Measurements from ENCODE around the gene MOGAT3.
"Not testable (repeated sequence)": the region's sequence is repeated elsewhere in the genome, so short reads cannot be mapped to it uniquely, and the experiment has no call there.

MOGAT3 gene

DNA sequence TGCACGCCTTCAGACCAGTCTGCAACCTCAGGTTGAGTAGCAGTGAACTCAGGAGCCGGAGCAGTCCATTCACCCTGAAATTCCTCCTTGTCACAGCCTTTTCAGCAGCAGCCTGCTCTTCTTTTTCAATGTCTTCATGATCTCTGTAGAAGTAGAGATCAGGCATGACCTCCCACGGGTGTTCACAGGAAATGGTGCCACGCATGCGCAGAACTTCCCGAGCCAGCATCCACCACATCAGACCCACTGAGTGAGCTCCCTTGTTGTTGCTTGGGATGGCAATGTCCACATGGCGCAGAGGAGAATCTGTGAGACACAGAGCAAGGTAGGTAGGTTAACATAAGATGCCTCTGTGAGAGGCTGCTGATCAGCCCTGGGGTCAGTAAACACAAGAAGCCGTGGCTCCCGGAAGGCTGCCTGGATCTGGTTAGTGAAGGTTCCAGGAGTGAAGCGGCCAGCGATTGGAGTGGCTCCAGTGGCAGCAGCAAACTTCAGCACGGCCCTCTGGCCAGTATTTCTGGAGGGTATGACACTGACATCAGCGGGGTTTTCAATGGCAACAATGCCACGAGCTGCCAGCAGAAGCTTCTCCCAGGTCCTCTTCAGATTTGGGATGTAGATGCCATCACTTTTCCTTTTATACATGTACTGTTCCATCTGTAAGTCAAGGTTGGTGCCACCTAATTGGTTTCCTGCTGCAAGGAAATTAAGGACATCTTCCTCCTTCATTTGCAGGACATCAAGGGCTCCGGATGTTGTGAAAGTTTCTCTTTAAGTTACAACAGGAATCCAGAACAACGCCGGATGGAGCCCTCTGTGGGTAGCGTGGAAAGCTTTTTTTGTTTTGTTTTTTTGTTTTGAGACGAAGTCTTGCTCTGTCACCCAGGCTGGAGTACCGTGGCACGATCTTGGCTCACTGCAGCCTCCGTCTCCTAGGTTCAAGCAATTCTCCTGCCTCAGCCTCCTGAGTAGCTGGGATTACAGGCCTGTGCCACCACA lies 3.2 kb upstream of the MOGAT3 start:
- not testable (repeated sequence) for DNase-seq

DNA sequence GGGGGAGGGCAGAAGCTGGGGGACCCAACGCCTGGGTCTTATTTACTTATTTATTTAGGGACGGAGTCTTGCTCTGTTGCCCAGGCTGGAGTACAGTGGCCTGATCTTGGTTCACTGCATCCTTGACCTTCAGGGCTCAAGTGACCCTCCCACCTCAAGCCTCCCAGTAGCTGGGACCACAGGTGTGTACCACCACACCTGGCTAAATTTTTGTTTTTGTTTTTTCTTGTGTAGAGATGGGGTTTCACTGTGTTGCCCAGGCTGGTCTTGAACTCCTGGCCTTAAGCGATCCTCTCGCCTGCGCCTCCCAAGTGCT lies 1.7 kb upstream of the MOGAT3 start:
- no peak for DNase-seq

DNA sequence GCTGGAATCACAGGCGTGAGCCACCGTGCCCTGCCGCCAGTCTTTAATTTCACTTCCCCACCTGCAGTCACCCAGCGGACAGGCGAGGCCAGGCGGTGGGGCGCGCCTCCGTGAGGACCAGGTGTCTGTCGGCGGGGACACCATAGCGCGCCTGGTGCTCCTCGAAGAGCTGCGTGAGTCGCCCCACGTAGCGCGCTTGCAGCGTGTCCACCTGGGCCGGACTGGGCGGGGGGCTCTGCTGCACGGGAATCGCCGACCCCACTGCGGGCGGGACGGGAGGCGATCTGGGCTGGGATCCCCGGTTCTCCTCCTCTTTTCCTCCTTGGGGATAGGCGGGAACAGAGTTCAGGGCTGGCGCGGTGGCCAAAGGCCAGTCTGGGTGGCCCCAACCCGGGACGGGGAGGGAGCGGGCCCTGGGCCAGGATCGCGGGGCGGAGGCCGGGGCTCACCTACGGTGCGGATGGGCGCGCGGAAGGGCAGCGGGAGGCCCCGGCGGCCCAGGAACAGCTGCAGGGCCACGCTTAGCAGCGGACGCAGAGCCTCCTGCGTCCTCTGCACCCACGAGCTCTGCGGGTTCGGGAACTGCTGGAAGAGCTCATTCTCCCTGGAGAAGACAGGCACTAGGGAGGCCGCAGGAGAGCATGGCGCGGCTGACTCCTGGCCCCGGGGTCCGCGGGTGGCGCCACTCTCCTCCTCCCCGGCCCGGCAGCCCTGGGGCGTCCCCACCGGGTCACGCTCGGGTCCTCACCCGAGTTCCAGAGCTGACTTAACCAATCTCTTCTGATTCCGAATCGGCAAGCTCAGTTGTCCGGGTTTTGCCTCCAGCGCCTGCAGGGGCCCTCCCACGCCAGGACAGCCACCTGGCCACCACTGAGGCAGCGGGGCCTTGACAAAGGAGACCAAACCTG lies 1.1 kb upstream of the MOGAT3 start:
- no peak for DNase-seq

DNA sequence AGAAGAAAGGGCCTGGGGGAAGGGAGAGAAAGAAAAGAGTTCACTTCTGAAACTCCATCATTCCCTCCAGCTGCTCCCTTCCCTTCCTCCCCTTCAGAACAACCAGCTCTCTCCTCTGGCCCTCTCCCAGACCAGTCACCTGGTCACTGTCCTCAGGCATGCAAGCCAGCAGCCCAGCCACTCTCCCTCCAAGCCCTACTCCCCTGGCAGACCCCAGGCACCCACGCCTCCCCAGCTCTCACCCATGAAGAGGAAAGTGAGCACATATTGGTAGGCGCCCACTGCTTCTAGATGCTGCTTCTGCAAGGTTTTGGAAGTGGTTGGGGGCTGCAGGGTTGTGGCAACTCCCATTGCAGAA lies 353 bp downstream of the MOGAT3 start:
- DNase-seq, result no peak

DNA sequence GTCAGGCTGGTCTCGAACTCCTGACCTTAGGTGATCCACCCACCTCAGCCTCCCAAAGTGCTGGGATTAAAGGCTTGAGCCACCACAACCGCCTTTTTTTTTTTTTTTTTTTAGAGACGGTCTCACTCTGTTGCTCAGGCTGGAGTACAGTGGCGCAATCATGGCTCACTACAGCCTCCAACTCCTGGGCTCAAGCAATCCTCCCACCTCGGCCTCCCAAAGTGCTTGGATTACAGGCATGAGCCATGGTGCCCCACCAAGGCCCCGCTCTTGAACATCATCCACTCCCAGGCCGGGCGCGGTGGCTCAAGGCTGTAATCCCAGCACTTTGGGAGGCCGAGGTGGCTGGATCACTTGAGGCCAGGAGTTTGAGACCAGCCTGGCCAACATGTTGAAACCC lies 1.3 kb downstream of the MOGAT3 start:
- DNase-seq, result not testable (repeated sequence)

DNA sequence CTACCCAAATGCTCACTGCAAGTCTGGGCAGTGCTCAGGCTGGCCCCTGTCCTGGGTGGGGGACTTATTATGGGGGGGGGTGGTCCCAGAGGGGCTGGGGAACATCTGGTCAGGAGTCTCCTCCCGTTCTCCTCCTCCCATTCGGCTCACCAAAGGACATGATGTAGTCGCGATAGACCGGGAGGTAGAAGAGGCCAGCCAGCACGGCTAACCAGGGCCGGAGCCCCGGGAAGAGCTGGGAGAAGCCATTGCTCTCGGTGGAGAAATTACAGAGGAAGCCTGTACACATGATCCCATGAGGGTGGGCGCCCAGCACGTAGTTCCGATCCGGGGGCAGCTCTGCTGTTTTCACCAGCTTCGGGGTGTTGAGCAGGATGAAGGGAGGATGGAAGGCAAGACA lies 2.4 kb downstream of the MOGAT3 start:
- DNase-seq, result no peak

DNA sequence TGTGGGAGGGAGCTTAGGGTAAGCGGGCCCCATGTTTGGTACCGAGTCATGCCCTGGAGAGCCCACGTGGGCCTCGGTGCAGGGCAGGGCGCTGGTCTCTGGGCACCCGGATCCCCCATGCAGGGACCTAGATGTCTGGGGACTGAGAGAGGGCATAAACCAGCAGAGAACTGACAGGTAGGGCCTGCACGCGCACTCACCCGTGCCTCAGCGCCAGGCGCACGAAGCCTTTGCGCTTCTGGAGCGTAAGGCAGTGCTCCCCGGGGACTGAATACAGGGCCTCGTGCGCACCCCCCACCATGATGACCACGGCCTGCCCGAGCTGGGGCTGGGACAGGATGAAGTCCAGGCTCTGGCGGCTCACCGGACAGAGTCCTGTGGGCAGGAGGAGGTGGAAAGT lies 2.8 kb downstream of the MOGAT3 start:
- no peak for DNase-seq

DNA sequence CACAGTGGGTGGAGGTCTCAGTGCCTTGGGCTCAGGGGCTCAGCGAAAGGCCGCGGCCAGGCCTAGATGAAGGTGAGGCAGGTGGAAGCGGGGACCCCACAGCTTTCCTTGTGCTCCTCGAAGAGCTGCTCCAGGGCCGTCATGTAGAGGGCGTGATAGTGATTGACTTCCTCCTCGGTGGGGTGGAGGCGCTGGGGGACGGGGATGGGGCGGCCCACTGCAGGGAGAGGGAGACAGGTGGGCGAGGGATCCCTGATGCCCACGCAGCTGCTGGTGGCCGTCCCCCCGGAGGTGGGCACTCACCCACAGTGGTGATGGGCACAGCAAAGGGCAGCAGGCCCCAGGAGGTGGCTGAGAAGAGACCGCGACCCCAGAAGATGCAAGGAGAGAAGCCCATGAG lies 5.0 kb downstream of the MOGAT3 start:
- DNase-seq, result no peak

DNA sequence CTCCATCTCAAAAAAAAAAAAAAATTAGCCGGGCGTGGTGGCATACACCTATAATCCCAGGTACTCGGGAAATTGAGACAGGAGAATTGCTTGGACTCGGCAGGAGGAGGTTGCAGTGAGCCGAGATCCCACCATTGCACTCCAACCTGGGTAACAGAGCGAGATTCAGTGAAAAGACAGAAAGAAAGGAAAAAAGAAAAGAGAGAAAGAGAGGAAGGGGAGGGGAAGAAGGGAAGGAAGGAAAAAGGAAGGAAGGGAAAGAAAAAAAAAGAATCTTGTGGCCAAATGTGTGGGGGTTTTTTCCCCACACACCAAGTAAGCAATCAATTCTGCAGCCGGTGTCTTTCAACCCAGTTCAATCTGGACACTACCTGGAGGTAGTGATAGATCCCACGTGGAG lies 11.7 kb downstream of the MOGAT3 start:
- no peak for DNase-seq

DNA sequence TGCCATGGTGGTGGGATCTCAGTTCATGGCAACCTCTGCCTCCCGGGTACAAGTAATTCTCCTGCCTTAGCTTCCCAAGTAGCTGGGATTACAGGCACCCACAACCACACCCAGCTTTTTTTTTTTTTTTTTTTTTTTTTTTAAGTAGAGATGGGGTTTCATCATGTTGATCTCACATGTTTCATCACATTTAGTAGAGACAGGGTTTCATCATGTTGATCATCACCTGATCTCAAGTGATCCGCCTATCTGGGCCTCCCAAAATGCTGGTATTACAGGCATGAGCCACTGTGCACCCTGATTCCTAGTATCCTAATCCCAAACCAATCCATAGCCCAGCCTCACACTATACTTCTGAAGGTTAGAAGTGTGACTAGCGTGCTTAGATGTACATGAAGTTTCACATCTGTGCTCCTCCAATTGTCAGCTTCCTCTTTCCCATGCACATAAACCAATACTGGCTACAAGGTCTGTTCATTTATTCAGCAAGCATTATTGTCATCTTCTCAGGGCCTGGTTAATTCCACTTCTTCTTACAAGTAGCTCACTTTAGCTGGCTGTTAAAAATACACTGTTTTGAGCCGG lies 13.9 kb downstream of the MOGAT3 start:
- DNase-seq, result no peak

DNA sequence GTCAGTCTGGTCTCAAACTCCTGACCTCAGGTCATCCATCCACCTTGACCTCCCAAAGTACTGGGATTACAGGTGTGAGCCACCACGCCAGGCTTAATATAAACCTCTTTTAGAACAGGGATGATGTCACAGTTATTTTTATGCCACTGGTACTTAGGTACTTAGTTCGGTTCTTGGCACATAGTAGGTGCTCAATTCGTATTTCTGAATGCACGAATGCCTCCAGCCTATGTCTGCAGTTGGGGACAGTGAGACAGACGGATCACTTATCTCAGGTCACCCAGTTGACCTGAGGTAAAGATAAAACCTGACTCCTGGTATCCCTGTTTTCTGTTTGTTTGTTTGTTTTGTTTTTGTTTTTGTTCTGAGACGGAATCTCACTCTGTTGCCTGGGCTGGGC lies 14.6 kb downstream of the MOGAT3 start:
- DNase-seq, result no peak

DNA sequence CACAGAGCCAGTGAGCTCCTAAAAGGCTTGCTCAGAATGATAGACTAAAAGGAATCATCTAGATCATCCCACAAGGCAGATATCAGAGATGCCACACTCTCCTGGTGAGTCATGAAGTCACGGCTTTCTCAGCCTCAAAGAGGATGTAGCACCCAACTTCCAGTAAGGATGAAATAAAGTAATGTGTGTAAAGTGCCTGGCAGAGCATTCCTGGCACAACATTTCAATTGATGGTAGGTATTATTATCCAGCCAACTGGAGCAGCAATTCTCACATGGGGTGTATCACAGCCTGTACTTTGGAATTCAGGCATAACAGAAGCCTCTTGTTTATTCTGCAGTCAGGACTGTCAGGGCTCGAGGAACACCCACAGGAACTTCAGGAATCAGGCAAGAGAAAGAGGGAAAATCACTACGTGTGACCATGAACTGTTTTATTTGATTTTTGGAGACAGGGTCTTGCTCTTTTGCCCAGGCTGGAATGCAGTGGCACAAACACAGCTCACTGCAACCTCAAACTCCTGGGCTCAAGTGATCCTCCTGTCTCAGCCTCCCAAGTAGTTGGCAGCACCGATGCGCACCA lies 15.5 kb downstream of the MOGAT3 start:
- no peak for DNase-seq

DNA sequence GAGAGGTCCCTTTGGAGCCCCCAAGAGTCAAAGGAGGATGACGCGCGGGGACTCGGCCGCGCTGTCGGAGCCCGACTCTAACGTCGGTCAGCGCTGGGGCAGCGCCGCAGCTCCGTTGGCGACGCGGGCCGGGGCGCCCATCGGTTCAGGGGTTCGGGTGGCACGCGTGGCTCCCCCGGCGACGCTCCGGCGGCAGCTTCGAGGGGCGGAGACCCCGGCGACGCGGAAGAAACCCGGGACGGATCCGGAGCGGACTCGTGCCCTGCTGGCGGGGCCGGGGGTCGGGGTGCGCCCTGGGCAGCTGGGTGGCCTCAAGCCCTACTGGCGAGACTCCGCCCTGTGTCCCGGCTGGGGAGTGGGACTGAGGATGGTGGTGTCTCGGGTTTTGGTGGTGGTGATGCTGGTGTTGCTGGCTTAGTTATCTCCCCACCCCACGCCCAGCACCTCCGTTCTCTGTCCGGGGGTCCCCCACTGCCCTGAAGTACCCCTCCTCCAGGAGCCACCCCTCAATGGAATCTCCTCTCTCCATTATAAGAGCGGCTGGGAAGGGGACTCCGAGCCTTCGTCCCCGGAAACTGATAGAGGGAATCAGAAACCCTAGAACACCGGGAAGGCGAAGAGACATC lies 20.6 kb downstream of the MOGAT3 start, which contains the start of gene NAT16:
TSS of gene NAT16 (minus strand) at position 164 of the 626 bp plus-strand sequence. CDS start 5,486 bp downstream, outside the sequence.
- DNase-seq, result no peak

DNA sequence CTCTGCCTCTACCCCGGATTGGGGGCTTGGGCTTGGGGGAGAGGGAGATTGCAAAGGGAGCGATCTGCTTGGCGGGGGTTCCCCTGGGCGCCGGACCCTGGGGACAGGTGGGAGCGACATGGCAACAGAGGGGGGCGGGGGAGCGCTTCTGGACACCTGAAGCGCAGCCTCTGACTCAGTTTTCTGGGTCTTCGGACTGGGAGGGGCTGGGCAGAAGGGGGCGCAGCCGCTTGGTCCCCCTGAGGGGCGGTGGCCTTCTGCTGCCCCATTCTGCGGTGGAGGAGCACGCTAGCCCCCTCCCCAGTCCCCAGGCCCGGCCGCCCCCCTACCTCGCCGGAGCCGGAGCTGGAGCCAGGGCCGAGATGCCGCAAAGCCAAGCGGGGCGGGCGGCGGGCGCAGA lies 21.1 kb downstream of the MOGAT3 start:
- DNase-seq, result no peak

DNA sequence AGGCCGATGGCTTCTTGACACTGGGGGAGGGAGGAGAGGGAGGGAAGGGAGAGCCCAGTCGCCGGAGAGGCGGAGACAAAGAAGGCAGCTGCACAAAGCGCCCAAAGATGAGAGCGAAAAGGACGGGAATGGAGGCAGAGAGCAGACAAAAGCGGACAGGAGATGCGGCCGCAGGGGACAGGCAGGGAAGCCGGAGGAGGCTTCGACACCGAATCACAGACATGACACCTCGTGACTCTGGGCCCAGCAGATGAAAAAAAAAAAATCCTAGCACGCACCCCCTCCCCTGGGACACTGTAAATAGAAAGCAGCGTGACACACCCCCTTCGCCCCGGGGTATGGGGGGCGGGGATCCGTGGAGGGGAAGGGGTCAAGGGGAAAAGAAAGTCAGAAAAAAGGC lies 21.7 kb downstream of the MOGAT3 start:
- DNase-seq, result no peak

DNA sequence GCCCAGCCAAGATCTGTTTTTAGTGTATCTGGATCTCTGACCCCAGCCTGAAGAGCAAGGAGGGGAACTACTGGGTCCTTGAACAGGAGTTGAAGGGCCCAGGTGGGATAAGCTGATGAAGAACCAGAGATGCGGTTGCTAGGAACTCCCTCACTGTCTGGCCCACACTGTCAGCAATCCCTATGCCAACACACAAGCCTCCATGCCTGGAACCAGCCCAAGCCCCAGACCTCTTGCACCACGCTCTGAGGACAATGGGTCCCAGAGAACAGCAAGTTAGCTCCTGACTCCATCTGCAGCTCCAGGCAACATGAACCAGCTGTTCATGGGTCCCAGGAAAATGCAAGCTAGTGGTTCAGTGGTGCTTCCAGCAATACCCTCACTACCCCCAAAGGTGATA lies 23.2 kb downstream of the MOGAT3 start:
- no peak for DNase-seq

DNA sequence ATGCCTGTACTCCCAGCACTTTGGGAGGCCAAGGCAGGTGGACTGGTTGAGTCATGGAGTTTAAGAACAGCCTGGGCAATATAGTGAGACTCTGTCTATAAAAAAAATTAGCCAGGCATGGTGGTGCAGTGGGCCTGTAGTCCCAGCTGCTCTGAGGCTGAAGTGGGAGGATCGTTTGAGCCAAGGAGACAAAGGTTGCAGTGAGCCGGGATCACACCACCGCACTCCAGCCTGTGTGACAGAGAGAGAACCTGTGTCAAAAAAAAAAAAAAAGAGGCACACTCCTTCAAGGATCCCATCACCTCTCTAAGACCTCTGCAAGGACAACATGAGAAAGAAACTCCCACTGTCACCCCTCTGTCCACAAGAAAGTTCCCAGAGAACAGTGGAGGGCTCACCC lies 25.2 kb downstream of the MOGAT3 start:
- DNase-seq, result no peak

DNA sequence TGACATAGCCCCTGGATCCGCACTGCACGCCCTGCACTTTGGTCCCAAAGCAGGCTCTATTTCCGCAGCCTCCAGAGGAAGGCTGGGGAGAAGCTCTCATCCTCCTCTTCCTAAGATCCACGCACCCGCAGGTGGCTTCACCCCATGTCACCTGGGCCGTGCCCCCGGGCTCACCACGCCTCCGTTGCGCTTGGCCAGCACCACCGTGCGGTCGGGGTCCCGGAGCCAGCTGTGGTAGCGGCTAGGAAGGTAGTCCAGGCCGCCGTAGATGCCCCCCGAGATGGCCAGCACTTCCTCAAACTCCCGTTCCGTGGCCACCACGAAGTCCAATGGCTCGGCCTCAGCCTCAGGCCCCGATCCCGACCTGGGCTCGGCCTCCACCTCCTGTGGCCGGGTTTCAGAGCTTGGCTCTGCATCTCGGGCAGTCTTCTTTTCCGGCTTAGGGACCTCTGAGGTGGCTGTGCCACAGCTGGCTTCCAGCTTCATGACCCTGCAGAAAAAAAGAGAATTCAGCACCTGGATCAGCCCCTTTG lies 26.4 kb downstream of the MOGAT3 start:
- DNase-seq, result no peak

DNA sequence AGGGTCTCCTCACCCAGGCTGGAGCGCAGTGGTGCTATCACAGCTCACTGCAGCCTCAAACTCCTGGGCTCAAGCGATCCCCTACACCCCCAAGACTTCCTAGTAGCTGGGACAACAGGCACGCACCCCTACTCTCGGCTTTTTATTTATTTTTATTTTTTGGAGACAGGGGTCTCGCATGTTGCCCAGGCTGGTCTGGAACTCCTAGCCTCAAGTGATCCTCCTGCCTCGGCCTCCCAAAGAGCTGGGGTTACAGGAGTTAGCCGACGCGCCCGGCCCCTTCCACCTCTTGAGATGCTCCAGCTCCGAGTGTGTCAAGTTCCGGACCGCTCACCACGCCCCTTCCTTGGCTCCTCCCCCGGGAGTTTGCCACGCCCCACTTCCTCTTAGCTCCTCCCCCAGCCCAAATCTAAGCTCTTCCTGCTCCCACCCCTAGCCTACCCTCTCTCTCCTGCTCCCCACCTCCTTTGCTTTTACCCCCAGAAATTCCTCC lies 27.0 kb downstream of the MOGAT3 start:
- peak; percentile 51 for DNase-seq

DNA sequence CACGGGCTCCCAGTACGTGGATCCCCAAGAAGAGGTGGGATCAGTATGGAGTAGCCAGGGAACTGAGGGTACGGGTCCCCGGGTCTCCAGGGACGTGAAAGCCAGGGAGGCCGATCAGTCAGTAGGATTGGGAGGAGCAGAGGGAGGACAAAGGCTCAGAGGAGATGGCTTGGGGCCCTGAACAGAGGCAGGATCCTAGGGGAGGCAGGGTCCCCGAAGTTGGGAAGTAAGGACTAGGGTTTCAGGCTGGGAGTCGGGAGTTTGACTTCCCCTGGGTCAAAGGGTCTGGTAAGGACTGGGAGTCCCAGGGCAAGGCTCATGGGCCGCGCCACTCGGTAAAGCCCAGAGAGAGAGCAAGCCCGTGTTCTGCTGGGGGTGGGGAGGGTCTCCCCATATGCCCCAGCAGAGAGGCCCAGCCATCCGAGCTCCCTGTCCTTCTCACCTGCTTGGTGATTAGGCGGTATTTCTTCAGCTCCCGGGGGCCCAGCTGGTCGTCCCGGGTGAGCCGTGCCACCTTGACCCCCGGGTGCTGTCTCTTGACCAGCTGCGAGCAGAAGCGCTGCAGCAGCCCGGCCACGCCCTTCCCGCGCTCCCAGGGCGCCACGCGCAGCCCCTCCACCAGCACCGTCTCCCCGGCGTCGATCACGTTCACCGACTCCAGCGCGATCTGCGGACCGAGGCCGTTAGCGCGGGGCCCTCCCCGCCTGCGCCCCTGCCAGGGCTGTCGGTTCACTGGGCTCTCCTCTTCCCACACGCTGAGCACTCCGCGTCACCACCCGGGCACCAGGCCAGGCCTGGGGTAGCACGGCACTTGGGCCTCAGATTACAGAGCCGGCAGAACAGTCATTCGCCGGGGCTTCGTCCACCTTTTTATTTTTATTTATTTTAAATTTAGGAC lies 27.7 kb downstream of the MOGAT3 start:
- peak; percentile 89 for DNase-seq

Measured in NCI-H2029 (cell line).